GM08714 (cell line): ENCODE results near the gene ACAP2.
"Not testable (repeated sequence)": the region's sequence is repeated elsewhere in the genome, so short reads cannot be mapped to it uniquely, and the experiment has no call there.

Experiments
- H3K4me3 ChIP-seq: fragments of 200-500 bp; sonication (Bioruptor generic); 2 replicates; pipeline ENCODE4 v1.5.1; 2014; ENCODE audit warnings: mild to moderate bottlenecking, low read length, inconsistent platforms
- ZNF274 ChIP-seq: IDR thresholded peaks from 2 replicates; pipeline ENCODE4 v1.6.1; 2012; ENCODE audit warnings: mild to moderate bottlenecking, low read depth, low read length

Gene ACAP2

DNA sequence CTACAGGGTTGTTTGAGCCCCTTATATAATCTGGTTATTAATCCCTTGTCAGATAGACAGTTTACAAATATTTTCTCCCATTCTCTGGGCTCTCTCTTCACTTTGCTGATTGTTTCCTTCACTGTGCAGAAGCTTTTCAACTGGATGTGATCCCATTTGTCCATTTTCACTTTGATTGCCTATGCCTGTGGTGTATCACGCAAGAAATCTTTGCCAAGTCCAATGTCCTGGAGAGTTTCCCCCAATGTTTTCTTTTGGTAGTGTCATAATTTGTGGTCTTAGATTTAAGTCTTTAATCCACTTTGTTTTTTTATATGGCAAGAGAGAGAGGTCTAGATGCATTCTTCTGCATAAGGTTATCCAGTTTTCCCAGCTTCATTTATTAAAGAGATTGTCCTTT lies 212.6 kb downstream of the ACAP2 start:
- no peak overlapping the region for H3K4me3 ChIP-seq
- no peak for TF ChIP-seq ZNF274

DNA sequence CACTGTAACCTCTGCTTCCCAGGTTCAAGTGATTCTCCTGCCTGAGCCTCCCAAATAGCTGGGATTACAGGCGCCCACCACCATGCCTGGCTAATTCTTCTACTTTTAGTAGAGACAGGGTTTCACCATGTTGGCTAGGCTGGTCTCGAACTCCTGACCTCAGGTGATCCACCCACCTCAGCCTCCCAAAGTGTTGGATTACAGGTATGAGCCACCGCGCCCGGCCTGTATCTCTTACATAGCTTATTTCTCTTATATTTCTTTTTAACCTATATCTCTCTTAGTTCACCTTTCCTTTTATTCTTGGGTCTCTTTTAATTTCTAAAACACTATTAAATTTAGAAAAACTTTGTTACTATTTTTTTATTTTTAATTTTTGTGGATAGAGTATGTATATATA lies 213.9 kb downstream of the ACAP2 start:
- H3K4me3 ChIP-seq: not testable (repeated sequence)

DNA sequence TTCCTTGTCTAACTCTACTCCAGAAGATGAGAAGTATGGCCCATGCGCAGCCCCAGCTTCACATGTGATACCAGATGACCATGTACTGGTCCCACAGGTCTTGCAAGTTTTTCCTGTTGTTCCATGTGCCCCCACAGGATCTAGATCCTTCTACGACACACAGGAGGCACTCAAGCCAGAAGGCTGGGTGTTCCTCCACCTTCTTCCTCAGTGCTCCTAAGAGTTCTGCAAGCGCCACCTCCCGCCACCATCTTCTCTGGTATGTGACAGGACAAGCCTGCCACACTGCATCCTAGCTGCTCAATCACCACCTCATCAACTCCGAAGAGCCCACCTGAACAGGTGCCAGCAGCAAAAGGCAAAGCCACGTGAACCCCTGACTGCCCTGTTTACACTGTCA lies 214.9 kb downstream of the ACAP2 start:
- no peak overlapping the region for H3K4me3 ChIP-seq
- TF ChIP-seq ZNF274: no peak

DNA sequence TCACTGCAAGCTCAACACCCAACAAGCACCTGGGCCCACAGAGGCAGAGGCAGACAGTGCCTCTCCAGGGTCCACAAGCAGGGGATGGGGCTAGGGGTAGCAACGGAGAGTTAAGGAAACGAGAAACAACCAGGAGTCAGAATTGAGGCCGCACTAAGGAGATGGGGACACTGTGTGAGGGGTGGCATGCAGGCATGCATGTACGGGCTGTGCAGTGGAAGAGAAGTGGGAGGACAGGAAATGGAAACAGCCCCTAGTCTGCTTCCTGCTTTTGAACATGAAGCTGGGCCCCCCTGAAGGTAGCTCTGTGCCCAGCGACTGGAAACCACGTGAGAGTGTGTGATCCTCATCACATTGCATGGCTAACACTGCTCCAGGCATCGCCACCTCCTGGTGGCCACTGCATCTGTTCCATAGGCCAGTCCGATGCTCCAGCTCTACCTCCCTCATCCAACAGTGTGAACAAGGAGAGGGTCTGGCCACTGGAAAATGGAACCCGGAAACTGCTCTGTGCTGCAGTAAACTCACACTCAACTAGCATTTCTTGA lies 215.8 kb downstream of the ACAP2 start:
- H3K4me3 ChIP-seq: no peak overlapping the region
- TF ChIP-seq ZNF274: no peak

DNA sequence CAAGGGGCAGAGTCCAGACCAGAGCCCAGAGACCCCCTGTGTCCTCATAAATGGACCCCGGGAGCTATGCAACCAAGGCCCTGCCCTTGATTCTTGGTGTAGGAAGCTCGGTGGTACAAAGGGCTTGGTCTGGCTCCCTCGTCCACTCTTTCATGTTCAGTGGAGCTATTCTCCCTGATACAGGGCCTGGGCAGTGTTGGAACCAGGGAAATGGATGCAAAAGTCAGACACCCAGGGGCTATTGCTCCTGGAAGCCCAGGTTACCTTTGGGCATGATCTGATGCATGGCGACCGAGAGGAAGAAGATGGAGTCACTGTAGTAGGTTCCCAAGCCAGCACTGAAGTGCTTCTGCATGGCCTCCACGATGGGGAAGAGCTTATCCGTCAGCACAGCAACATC lies 216.4 kb downstream of the ACAP2 start:
- no peak overlapping the region for H3K4me3 ChIP-seq
- no peak for TF ChIP-seq ZNF274

DNA sequence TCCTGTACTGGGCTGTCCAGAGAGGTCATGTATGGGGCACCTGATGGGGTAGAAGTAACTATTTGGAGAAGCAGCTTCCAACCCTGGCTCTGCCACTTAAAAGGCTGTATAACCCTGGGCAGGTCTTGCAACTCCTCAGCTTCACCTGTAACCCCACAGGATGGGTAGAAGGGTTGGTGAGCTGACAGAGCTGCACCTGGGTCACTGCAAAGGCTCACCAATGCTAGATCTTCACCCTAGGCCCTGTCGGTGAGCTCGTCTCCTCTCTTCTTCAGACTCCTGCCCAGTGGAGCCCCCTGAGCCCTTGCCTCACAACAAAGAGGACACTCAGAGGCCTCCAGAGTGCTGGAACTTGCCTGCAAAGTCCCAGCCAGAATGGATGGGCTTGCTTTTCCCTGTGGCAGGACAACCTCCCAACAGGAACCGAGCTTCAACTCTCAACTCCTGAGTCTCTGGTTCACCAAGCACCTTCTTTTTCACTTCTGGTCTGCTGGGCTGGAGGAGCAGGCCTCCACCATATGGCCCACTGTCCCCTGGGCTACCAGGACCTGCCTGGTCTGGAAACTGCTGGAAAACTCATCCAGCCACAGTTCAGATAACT lies 217.7 kb downstream of the ACAP2 start:
- no peak for TF ChIP-seq ZNF274
- H3K4me3 ChIP-seq: no peak overlapping the region
